Fibroblast of the aortic adventitia (primary cell): Measurements from ENCODE around the gene ADARB2. TPM values are rescaled to one million over a fixed set of nuclear protein-coding genes. Genes with fewer than 3 reads are reported as not detected.

ENCODE experiments used
- DNase-seq: peaks from one replicate; pipeline ENCODE4 v3.0.0-alpha.2; 2010; ENCODE audit warnings: low read depth
- H3K4me3 ChIP-seq: 2 replicates; pipeline ENCODE4 v1.5.1; 2011; ENCODE audit warnings: low read depth, mild to moderate bottlenecking, control low read depth, low read length, moderate library complexity
- CTCF ChIP-seq: IDR thresholded peaks from 2 replicates; pipeline ENCODE4 v1.5.1; 2011; ENCODE audit warnings: mild to moderate bottlenecking, low read length, control low read depth, inconsistent platforms; ENCODE audit not compliant: insufficient read depth
- total RNA-seq: library from RNA; depleted of rRNA; stranded (reverse); fragments of >200 nt; gene quantifications from 2 replicates; pipeline ENCODE4 v1.2.3, GENCODE V29; 2012; ENCODE audit warnings: low replicate concordance

ADARB2 gene
- total RNA-seq, 1 donor, result not detected

GRCh38 chr10:1364151-1364910, 373.0 kb downstream of the ADARB2 start:
- H3K4me3 ChIP-seq, result no peak overlapping the region
- TF ChIP-seq CTCF, result no peak
- no peak for DNase-seq

GRCh38 chr10:1363446-1364121, 373.7 kb downstream of the ADARB2 start:
- H3K4me3 ChIP-seq, result no peak overlapping the region
- no peak for DNase-seq
- TF ChIP-seq CTCF, result no peak

- H3K4me3 ChIP-seq, result no peak overlapping the region
- no peak for TF ChIP-seq CTCF
- DNase-seq, result no peak
These were observed 374.5 kb downstream of the ADARB2 start for GRCh38 chr10:1362589-1363445.

- H3K4me3 ChIP-seq, result no peak overlapping the region
- no peak for TF ChIP-seq CTCF
- DNase-seq, result no peak
These were observed 375.8 kb downstream of the ADARB2 start for GRCh38 chr10:1361411-1362105.

- no peak overlapping the region for H3K4me3 ChIP-seq
- DNase-seq, result no peak
- no peak for TF ChIP-seq CTCF
These were observed 376.7 kb downstream of the ADARB2 start for GRCh38 chr10:1360558-1361164.
